Uterus (tissue), 4 donors: ENCODE measurements around the gene SNTG2. TPM values are rescaled to one million over a fixed set of nuclear protein-coding genes. Genes with fewer than 3 reads are reported as not detected.

Experiments
- DNase-seq, 2 donors: peaks; one replicate each; pipeline ENCODE4 v3.0.0-alpha.2; 2019 to 2020
- H3K27ac ChIP-seq, 2 donors: fragments of 200-600 bp; sonication (generic); 1 replicate in 1 of 2; 2 replicates in 1 of 2; pipeline ENCODE4 v1.5.1; 2016 to 2018
- H3K27me3 ChIP-seq, 2 donors: fragments of 200-600 bp; sonication (generic); one replicate each; pipeline ENCODE4 v1.5.1; 2018 to 2019; ENCODE audit warnings: control low read depth in 1 of 2
- H3K36me3 ChIP-seq, 2 donors: fragments of 200-600 bp; sonication (generic); one replicate each; pipeline ENCODE4 v1.5.1; 2019; ENCODE audit warnings: control low read depth in 1 of 2
- H3K4me1 ChIP-seq, 2 donors: fragments of 200-600 bp; sonication (generic); one replicate each; pipeline ENCODE4 v1.5.1; 2018 to 2019; ENCODE audit warnings: control low read depth in 1 of 2
- H3K4me3 ChIP-seq, 2 donors: fragments of 200-600 bp; sonication (generic); 1 replicate in 1 of 2; 2 replicates in 1 of 2; pipeline ENCODE4 v1.5.1; 2018 to 2019; ENCODE audit warnings: mild to moderate bottlenecking in 1 of 2
- H3K9me3 ChIP-seq, 2 donors: fragments of 200-600 bp; sonication (generic); one replicate each; pipeline ENCODE4 v1.5.1; 2019; ENCODE audit warnings: control low read depth in 1 of 2
- POLR2A ChIP-seq, 2 donors: fragments of 450-650 bp; IDR thresholded peaks; one replicate each; pipeline ENCODE4 v1.6.1; 2016; ENCODE audit warnings: antibody characterized with exemption in 2 of 2, mild to moderate bottlenecking in 1 of 2, moderate library complexity in 1 of 2
- intact Hi-C: fragments of 100-400 bp; cut with DNase I; formaldehyde crosslinking; loops from one replicate; pipeline ENCODE4 v1.15.1; 2023; ENCODE audit warnings: low total_unique reads
- total RNA-seq, 4 donors: library from RNA; depleted of rRNA in 3 of 4; stranded (reverse); fragments of >200 nt in 3 of 4; gene quantifications; one replicate each; pipeline versions ENCODE4 v1.1.0 to v1.2.4, GENCODE V29; 2014 to 2023
- TF ChIP-seq, protein P1 (sequence below), 4 experiments: fragments of 200-600 bp in 2 of 4; fragments of 450-650 bp in 2 of 4; sonication (generic) in 2 of 4; IDR thresholded peaks; one replicate each; pipeline ENCODE4 v1.5.1; 2016 to 2019; ENCODE audit warnings: antibody characterized with exemption in 4 of 4, mild to moderate bottlenecking in 2 of 4, moderate library complexity in 1 of 4
- donor health status: DM: yes; HTN: yes; CAD: no.

Gene SNTG2
- total RNA-seq, 4 donors from 2014 or later: 3.2 to 46.2 (median 31.4) TPM

- Histone ChIP-seq H3K27me3 (no peaks in the 10 kb centered on the region), H3K36me3 (no peaks in the 10 kb centered on the region), H3K4me1 (no peaks in the 10 kb centered on the region), H3K4me3 (no peak overlapping the region), H3K27ac (no peak overlapping the region), H3K9me3 (no peaks in the 10 kb centered on the region)
- no peak for TF ChIP-seq POLR2A (IDR thresholded peaks at IDR 0.05)
- TF ChIP-seq, protein P1, sequence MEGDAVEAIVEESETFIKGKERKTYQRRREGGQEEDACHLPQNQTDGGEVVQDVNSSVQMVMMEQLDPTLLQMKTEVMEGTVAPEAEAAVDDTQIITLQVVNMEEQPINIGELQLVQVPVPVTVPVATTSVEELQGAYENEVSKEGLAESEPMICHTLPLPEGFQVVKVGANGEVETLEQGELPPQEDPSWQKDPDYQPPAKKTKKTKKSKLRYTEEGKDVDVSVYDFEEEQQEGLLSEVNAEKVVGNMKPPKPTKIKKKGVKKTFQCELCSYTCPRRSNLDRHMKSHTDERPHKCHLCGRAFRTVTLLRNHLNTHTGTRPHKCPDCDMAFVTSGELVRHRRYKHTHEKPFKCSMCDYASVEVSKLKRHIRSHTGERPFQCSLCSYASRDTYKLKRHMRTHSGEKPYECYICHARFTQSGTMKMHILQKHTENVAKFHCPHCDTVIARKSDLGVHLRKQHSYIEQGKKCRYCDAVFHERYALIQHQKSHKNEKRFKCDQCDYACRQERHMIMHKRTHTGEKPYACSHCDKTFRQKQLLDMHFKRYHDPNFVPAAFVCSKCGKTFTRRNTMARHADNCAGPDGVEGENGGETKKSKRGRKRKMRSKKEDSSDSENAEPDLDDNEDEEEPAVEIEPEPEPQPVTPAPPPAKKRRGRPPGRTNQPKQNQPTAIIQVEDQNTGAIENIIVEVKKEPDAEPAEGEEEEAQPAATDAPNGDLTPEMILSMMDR (IDR thresholded peaks at IDR 0.05): no peak
- DNase-seq: no peak
- intact Hi-C loops: no loop called here
These were observed 9.6 kb downstream of the SNTG2 start for GRCh38 chr2:960061-960736.

DNA sequence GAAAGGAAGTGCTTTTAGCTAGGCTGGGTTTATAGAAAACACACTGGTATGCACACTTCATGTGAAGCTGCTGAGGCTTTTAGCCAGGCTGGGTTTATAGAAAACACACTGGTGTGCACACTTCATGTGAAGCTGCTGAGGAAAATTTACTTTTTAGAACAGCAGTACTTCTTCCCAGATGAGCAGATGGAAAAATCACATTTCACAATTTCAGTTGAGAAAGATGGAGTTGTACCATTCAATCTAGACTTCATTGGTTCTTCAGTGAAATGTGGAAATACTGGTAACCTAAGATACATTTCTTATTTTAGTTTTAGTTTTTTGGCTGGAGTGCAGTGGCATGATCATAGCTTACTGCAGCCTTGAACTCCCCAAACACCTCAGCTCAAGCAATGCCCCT lies 11.1 kb downstream of the SNTG2 start:
- no peak overlapping the region for H3K27ac ChIP-seq
- no peak for DNase-seq
- H3K9me3 ChIP-seq: no peaks in the 10 kb centered on the region
- no peaks in the 10 kb centered on the region for H3K36me3 ChIP-seq
- intact Hi-C loops: no loop called here
- no peaks in the 10 kb centered on the region for H3K27me3 ChIP-seq
- no peak for TF ChIP-seq POLR2A (IDR thresholded peaks at IDR 0.05)
- TF ChIP-seq, protein P1 (IDR thresholded peaks at IDR 0.05): no peak
- H3K4me1 ChIP-seq: no peaks in the 10 kb centered on the region
- no peak overlapping the region for H3K4me3 ChIP-seq

DNA sequence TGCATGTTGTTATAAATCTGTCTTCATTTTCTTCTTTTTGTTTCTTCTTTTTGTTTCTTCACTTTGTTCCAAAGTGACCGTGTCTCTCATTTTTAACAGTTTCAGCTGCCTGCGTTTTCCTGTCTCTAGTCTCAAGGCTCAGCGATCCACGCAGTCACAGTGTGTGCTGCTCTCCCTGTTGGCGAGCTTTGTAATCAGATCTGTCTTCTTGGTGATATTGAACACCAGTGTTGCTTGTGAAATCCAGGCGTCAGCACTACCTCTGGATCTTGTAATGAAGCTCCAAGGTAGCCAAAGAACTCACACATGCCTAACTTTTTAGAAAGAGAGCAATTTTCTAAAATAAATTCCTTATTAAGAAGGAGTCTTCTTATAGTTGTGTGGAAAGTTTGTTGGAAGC lies 13.2 kb downstream of the SNTG2 start:
- H3K4me1 ChIP-seq: no peaks in the 10 kb centered on the region
- no peaks in the 10 kb centered on the region for H3K27me3 ChIP-seq
- TF ChIP-seq, protein P1 (IDR thresholded peaks at IDR 0.05): no peak
- TF ChIP-seq POLR2A (IDR thresholded peaks at IDR 0.05): no peak
- no peak overlapping the region for H3K4me3 ChIP-seq
- intact Hi-C loops: no loop called here
- no peaks in the 10 kb centered on the region for H3K9me3 ChIP-seq
- no peak for DNase-seq
- no peaks in the 10 kb centered on the region for H3K36me3 ChIP-seq
- no peak overlapping the region for H3K27ac ChIP-seq

DNA sequence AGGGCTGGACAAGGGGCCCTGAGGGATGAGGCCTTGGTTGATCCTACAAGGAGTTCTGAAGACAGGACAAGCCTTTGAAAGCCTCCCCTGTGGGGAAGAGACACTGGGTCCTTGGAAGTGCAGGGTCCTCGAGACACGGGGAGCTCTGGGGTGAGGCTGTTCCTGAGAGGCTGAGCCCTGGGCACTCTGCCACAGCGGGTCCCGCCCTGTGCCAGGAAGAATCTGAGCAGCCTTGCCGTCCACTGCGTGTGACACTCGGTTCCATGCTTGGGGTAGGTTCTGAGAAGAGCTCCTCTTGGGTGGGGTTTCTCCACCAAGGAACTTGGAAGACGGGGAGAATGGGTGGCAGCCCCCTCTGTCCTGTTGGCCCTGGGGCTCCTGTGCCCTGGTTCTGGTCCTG lies 13.9 kb downstream of the SNTG2 start:
- H3K36me3 ChIP-seq: no peaks in the 10 kb centered on the region
- intact Hi-C loops: no loop called here
- no peak overlapping the region for H3K4me3 ChIP-seq
- H3K27me3 ChIP-seq: no peaks in the 10 kb centered on the region
- H3K27ac ChIP-seq: no peak overlapping the region
- no peaks in the 10 kb centered on the region for H3K9me3 ChIP-seq
- TF ChIP-seq POLR2A (IDR thresholded peaks at IDR 0.05): no peak
- TF ChIP-seq, protein P1 (IDR thresholded peaks at IDR 0.05): no peak
- no peak for DNase-seq
- H3K4me1 ChIP-seq: no peaks in the 10 kb centered on the region

GRCh38 chr2:965640-966147 lies 15.0 kb downstream of the SNTG2 start:
- Histone ChIP-seq H3K36me3 (no peaks in the 10 kb centered on the region), H3K4me1 (no peaks in the 10 kb centered on the region), H3K9me3 (no peaks in the 10 kb centered on the region), H3K4me3 (no peak overlapping the region), H3K27ac (no peak overlapping the region), H3K27me3 (no peaks in the 10 kb centered on the region)
- TF ChIP-seq POLR2A (IDR thresholded peaks at IDR 0.05): no peak
- TF ChIP-seq, protein P1 (IDR thresholded peaks at IDR 0.05): no peak
- DNase-seq: no peak
- intact Hi-C loops: no loop called here
